HCT116 (cell line): ENCODE measurements around the gene GPC5. TPM values are rescaled to one million over a fixed set of nuclear protein-coding genes. Genes with fewer than 3 reads are reported as not detected.

ENCODE experiments used
- ATAC-seq: fragments of 200-7000 bp; cut with Tn5 transposase; 2 replicates; pipeline ENCODE4 v1.9.1; 2020; ENCODE audit warnings: mild to moderate bottlenecking, moderate library complexity
- BruUV-seq: library from RNA; stranded (reverse); fragments of 400-500 nt; replicated peaks from 2 replicates; lab custom pipeline; 2021; lab: Mats Ljungman, UMichigan
- CTCF ChIA-PET: fragments of 300-600 bp; sonication (Branson Sonifier 250); formaldehyde crosslinking; loops from one replicate; lab custom pipeline; 2021; ENCODE audit warnings: antibody characterized with exemption; lab: Charles Lee
- POLR2A ChIA-PET: fragments of 300-600, 350-600 bp; sonication (Branson Sonifier 250); formaldehyde crosslinking; loops from one replicate; lab custom pipeline; 2021; ENCODE audit warnings: antibody characterized with exemption; lab: Charles Lee
- RAD21 ChIA-PET, 2 experiments: fragments of 300-600 bp; sonication (Branson Sonifier 250); formaldehyde crosslinking; loops; one replicate each; lab custom pipeline; 2023; ENCODE audit warnings: low total read pairs in 2 of 2; ENCODE audit not compliant: uncharacterized antibody in 2 of 2, unreplicated experiment in 2 of 2, low non-redundant PET in 1 of 2; lab: Charles Lee
- DNase-seq: peaks from one replicate; pipeline ENCODE4 v3.0.0-alpha.2; 2010; ENCODE audit warnings: low read depth, low spot score
- H2AFZ ChIP-seq: fragments of 200-600 bp; shearing (Covaris generic), sonication (generic); 2 replicates; pipeline ENCODE4 v1.6.1; 2017; ENCODE audit warnings: low read depth, mixed run types, mixed read lengths, antibody characterized with exemption, low read length; ENCODE audit not compliant: poor library complexity, severe bottlenecking
- H3K27ac ChIP-seq: 2 replicates; pipeline ENCODE4 v1.5.1; 2012; ENCODE audit warnings: low read depth, low read length
- H3K27me3 ChIP-seq: fragments of 200-600 bp; sonication (generic); 2 replicates; pipeline ENCODE4 v1.6.1; 2016; ENCODE audit warnings: mixed run types, low read length, mixed read lengths; ENCODE audit not compliant: insufficient read depth
- H3K36me3 ChIP-seq, 2 experiments: fragments of 200-500 bp in 1 of 2; fragments of 200-600 bp in 1 of 2; sonication (Bioruptor generic) in 1 of 2; sonication (generic) in 1 of 2; 2 replicates each; pipeline versions ENCODE4 v1.5.1 to v1.6.1; 2014 to 2016; ENCODE audit warnings: low read length in 2 of 2, inconsistent platforms in 1 of 2, mixed read lengths in 1 of 2, mixed run types in 1 of 2; ENCODE audit not compliant: insufficient read depth in 2 of 2, control insufficient read depth in 1 of 2
- H3K4me1 ChIP-seq, 2 experiments: fragments of 200-600 bp in 1 of 2; sonication (generic) in 1 of 2; 2 replicates each; pipeline versions ENCODE4 v1.5.1 to v1.6.1; 2012 to 2017; ENCODE audit warnings: low read length in 2 of 2, inconsistent platforms in 1 of 2, mild to moderate bottlenecking in 1 of 2, mixed read lengths in 1 of 2, mixed run types in 1 of 2, moderate library complexity in 1 of 2; ENCODE audit not compliant: insufficient read depth in 2 of 2, control insufficient read depth in 1 of 2
- H3K4me2 ChIP-seq: fragments of 200-600 bp; sonication (generic); 2 replicates; pipeline ENCODE4 v1.6.1; 2017; ENCODE audit warnings: mixed run types, low read length, mixed read lengths
- H3K4me3 ChIP-seq, 2 experiments: fragments of 200-600 bp in 1 of 2; sonication (generic) in 1 of 2; replicated peaks in 1 of 2; 2 replicates each; pipeline ENCODE4 v1.5.1; 2011 to 2016; ENCODE audit warnings: low read length in 2 of 2, control low read depth in 1 of 2, low read depth in 1 of 2, mild to moderate bottlenecking in 1 of 2, mixed read lengths in 1 of 2, mixed run types in 1 of 2
- H3K79me2 ChIP-seq: fragments of 200-600 bp; sonication (generic); 2 replicates; pipeline ENCODE4 v1.6.1; 2017; ENCODE audit warnings: mild to moderate bottlenecking, mixed run types, low read length, moderate library complexity, mixed read lengths; ENCODE audit not compliant: insufficient read depth
- H3K9ac ChIP-seq: fragments of 200-600 bp; sonication (generic); 2 replicates; pipeline ENCODE4 v1.6.1; 2016; ENCODE audit warnings: low read length, mixed read lengths
- H3K9me2 ChIP-seq: fragments of 200-600 bp; sonication (generic), shearing (Covaris generic); 2 replicates; pipeline ENCODE4 v1.6.1; 2017; ENCODE audit warnings: mixed run types, mild to moderate bottlenecking, moderate library complexity; ENCODE audit not compliant: insufficient read depth
- H3K9me3 ChIP-seq, 2 experiments: fragments of 200-500 bp in 1 of 2; fragments of 200-600 bp in 1 of 2; sonication (Bioruptor generic) in 1 of 2; sonication (generic) in 1 of 2; 2 replicates each; pipeline ENCODE4 v1.6.1; 2014 to 2017; ENCODE audit warnings: low read length in 2 of 2, mixed read lengths in 2 of 2, inconsistent platforms in 1 of 2, low read depth in 1 of 2, mild to moderate bottlenecking in 1 of 2, mixed run types in 1 of 2, moderate library complexity in 1 of 2; ENCODE audit not compliant: control insufficient read depth in 1 of 2, insufficient read depth in 1 of 2
- H4K20me1 ChIP-seq: fragments of 200-600 bp; sonication (generic), shearing (Covaris generic); 2 replicates; pipeline ENCODE4 v1.6.1; 2017; ENCODE audit warnings: mixed run types, mild to moderate bottlenecking, moderate library complexity; ENCODE audit not compliant: insufficient read depth
- ATF3 ChIP-seq: IDR thresholded peaks from 2 replicates; pipeline ENCODE4 v1.6.1; 2012
- CBX3 ChIP-seq: IDR thresholded peaks from 2 replicates; pipeline ENCODE4 v1.6.1; 2012; ENCODE audit warnings: low read depth
- CEBPB ChIP-seq: IDR thresholded peaks from 2 replicates; pipeline ENCODE4 v1.6.1; 2012; ENCODE audit warnings: low read depth
- CTCF ChIP-seq, 3 experiments: fragments of 200-600 bp in 1 of 3; sonication (generic) in 1 of 3; IDR thresholded peaks in 2 of 3; conservative IDR thresholded peaks in 1 of 3; 2 replicates each; pipeline ENCODE4 v1.5.1; 2012 to 2017; ENCODE audit warnings: low read depth in 2 of 3, low read length in 2 of 3, antibody characterized with exemption in 1 of 3, borderline replicate concordance in 1 of 3, control low read depth in 1 of 3, mild to moderate bottlenecking in 1 of 3, mixed read lengths in 1 of 3, mixed run types in 1 of 3, moderate library complexity in 1 of 3; ENCODE audit not compliant: insufficient read depth in 1 of 3
- EGR1 ChIP-seq: IDR thresholded peaks from 2 replicates; pipeline ENCODE4 v1.6.1; 2012; ENCODE audit warnings: low read depth
- ELF1 ChIP-seq: IDR thresholded peaks from 2 replicates; pipeline ENCODE4 v1.6.1; 2012; ENCODE audit warnings: low read depth, borderline replicate concordance
- EZH2phosphoT487 ChIP-seq: fragments of 200-600 bp; IDR thresholded peaks from 2 replicates; pipeline ENCODE4 v1.6.1; 2018; ENCODE audit warnings: antibody characterized with exemption, borderline replicate concordance
- FOSL1 ChIP-seq: IDR thresholded peaks from 2 replicates; pipeline ENCODE4 v1.6.1; 2012; ENCODE audit warnings: low read depth
- MAX ChIP-seq: IDR thresholded peaks from 2 replicates; pipeline ENCODE4 v1.6.1; 2012
- POLR2AphosphoS5 ChIP-seq: IDR thresholded peaks from 2 replicates; pipeline ENCODE4 v1.6.1; 2011; ENCODE audit warnings: mild to moderate bottlenecking, low read depth, low read length, moderate library complexity
- SP1 ChIP-seq: IDR thresholded peaks from 2 replicates; pipeline ENCODE4 v1.6.1; 2012; ENCODE audit warnings: low read depth
- SRF ChIP-seq: IDR thresholded peaks from 2 replicates; pipeline ENCODE4 v1.6.1; 2012; ENCODE audit warnings: low read depth
- YY1 ChIP-seq: IDR thresholded peaks from 2 replicates; pipeline ENCODE4 v1.6.1; 2011; ENCODE audit warnings: low read length, low read depth, moderate library complexity, mild to moderate bottlenecking; ENCODE audit not compliant: insufficient replicate concordance; ENCODE audit errors: extremely low read depth
- ZBTB33 ChIP-seq: IDR thresholded peaks from 2 replicates; pipeline ENCODE4 v1.6.1; 2011; ENCODE audit warnings: mild to moderate bottlenecking, low read length, moderate library complexity; ENCODE audit not compliant: insufficient replicate concordance; ENCODE audit errors: extremely low read depth
- ZFX ChIP-seq: fragments of 450-650 bp; IDR thresholded peaks from 2 replicates; pipeline ENCODE4 v1.6.1; 2017
- ZNF274 ChIP-seq: fragments of 200-500 bp; sonication (Bioruptor generic); IDR thresholded peaks from 2 replicates; pipeline ENCODE4 v1.6.1; 2014; ENCODE audit warnings: mild to moderate bottlenecking, low read depth, low read length, inconsistent platforms
- intact Hi-C: fragments of 100-400 bp; cut with micrococcal nuclease; formaldehyde crosslinking; loops from 2 replicates; pipeline ENCODE4 v1.10.0; 2022
- total RNA-seq: library from RNA; stranded (reverse); gene quantifications from one replicate; pipeline ENCODE4 v1.2.1, GENCODE V29; 2021; ENCODE audit not compliant: unreplicated experiment

Gene GPC5
- total RNA-seq, 1 experiment from 2014 or later = not detected

GRCh38 chr13:92864584-92865284, 1466.3 kb downstream of the GPC5 start:
- Histone ChIP-seq H3K27ac (no peak overlapping the region), H3K36me3 (no peaks in the 10 kb centered on the region), H3K4me1 (no peaks in the 10 kb centered on the region), H3K4me2 (no peak overlapping the region), H2AFZ (no peak overlapping the region), H4K20me1 (no peaks in the 10 kb centered on the region), H3K27me3 (no peaks in the 10 kb centered on the region), H3K79me2 (no peaks in the 10 kb centered on the region), H3K9ac (no peak overlapping the region), H3K9me2 (no peaks in the 10 kb centered on the region), H3K9me3 (peaks cover 4 to 19% of the 10 kb centered on the region in 2 experiments; a peak in 2 of 4 replicates), H3K4me3 (no peak overlapping the region)
- CTCF ChIA-PET = no interaction called here
- intact Hi-C loops = no loop called here
- ATAC-seq (no peak), DNase-seq (no peak)
- POLR2A ChIA-PET = no interaction called here
- no peak for TF ChIP-seq YY1
- no peak for TF ChIP-seq FOSL1
- no peak for TF ChIP-seq POLR2AphosphoS5
- TF ChIP-seq ZNF274 = no peak
- no peak for TF ChIP-seq ELF1
- no peak for TF ChIP-seq ATF3
- no peak for TF ChIP-seq EZH2phosphoT487
- TF ChIP-seq EGR1 = no peak
- RAD21 ChIA-PET = no interaction called here
- no TSS peak for BruUV-seq

- no peak overlapping the region for H3K27ac ChIP-seq
- ATAC-seq (no peak), DNase-seq (no peak)
- no peak overlapping the region for H3K4me2 ChIP-seq
- peaks cover 0 to 17% of the 10 kb centered on the region in 2 experiments; a peak in 3 of 4 replicates for H3K9me3 ChIP-seq
- POLR2A ChIA-PET = no interaction called here
- CTCF ChIA-PET = no interaction called here
- no peaks in the 10 kb centered on the region for H3K4me1 ChIP-seq
- no peak overlapping the region for H3K9ac ChIP-seq
- H3K36me3 ChIP-seq = no peaks in the 10 kb centered on the region
- RAD21 ChIA-PET = no interaction called here
- BruUV-seq = no TSS peak
- H3K4me3 ChIP-seq = no peak overlapping the region
- intact Hi-C loops = no loop called here
- no peaks in the 10 kb centered on the region for H4K20me1 ChIP-seq
- no peak overlapping the region for H2AFZ ChIP-seq
- H3K79me2 ChIP-seq = no peaks in the 10 kb centered on the region
- H3K9me2 ChIP-seq = no peaks in the 10 kb centered on the region
- H3K27me3 ChIP-seq = no peaks in the 10 kb centered on the region
- TF ChIP-seq SRF (no peak), ATF3 (no peak), SP1 (no peak), CEBPB (no peak), EGR1 (no peak), ELF1 (no peak), CTCF (IDR thresholded peaks at IDR 0.05 in 2 of 3, conservative IDR thresholded peaks at IDR 0.05 in 1 of 3; ENCODE audit: borderline replicate concordance in 1 of 3, insufficient read depth in 1 of 3, low read depth in 2 of 3, low read length in 2 of 3) (no peak), CBX3 (no peak), POLR2AphosphoS5 (no peak), ZFX (no peak), ZBTB33 (no peak), MAX (no peak)
These were observed 1474.6 kb downstream of the GPC5 start for GRCh38 chr13:92873029-92873428.
